Coronary artery (tissue), 2 donors: ENCODE measurements around the gene UBE2L5.

Experiments
- DNase-seq: peaks from one replicate; pipeline ENCODE4 v3.0.0-alpha.2; 2017; ENCODE audit warnings: low spot score
- H3K27ac ChIP-seq, 2 donors: fragments of 200-600 bp; sonication (generic); one replicate each; pipeline ENCODE4 v1.5.1; 2016 to 2019
- H3K4me3 ChIP-seq: fragments of 200-600 bp; sonication (generic); 2 replicates; pipeline ENCODE4 v1.5.1; 2016; ENCODE audit warnings: mild to moderate bottlenecking, moderate library complexity
- TF ChIP-seq, protein P1 (sequence below): fragments of 200-600 bp; sonication (generic); IDR thresholded peaks from one replicate; pipeline ENCODE4 v1.5.1; 2019; ENCODE audit warnings: antibody characterized with exemption

Gene UBE2L5

DNA sequence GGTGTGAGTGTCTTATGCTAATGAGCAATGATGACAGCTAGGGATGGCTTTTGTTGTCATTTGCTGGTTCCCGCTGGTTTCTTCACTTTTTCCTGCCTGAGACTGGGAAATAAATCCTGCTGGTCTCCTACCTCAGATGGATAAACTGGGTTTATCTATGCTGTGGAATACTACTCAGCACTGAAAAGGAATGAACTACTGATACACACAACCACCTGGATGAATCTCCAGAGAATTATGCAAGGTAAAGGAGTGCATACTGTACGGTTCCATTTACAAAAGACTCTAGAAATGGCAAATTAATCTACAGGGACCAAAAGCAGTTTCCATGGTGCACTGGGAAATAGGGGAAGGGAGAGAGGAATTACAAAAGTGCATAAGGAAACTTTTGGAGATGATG, 41.2 kb upstream of the UBE2L5 start:
- TF ChIP-seq, protein P1, sequence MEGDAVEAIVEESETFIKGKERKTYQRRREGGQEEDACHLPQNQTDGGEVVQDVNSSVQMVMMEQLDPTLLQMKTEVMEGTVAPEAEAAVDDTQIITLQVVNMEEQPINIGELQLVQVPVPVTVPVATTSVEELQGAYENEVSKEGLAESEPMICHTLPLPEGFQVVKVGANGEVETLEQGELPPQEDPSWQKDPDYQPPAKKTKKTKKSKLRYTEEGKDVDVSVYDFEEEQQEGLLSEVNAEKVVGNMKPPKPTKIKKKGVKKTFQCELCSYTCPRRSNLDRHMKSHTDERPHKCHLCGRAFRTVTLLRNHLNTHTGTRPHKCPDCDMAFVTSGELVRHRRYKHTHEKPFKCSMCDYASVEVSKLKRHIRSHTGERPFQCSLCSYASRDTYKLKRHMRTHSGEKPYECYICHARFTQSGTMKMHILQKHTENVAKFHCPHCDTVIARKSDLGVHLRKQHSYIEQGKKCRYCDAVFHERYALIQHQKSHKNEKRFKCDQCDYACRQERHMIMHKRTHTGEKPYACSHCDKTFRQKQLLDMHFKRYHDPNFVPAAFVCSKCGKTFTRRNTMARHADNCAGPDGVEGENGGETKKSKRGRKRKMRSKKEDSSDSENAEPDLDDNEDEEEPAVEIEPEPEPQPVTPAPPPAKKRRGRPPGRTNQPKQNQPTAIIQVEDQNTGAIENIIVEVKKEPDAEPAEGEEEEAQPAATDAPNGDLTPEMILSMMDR = no peak
- H3K27ac ChIP-seq = no peak overlapping the region

DNA sequence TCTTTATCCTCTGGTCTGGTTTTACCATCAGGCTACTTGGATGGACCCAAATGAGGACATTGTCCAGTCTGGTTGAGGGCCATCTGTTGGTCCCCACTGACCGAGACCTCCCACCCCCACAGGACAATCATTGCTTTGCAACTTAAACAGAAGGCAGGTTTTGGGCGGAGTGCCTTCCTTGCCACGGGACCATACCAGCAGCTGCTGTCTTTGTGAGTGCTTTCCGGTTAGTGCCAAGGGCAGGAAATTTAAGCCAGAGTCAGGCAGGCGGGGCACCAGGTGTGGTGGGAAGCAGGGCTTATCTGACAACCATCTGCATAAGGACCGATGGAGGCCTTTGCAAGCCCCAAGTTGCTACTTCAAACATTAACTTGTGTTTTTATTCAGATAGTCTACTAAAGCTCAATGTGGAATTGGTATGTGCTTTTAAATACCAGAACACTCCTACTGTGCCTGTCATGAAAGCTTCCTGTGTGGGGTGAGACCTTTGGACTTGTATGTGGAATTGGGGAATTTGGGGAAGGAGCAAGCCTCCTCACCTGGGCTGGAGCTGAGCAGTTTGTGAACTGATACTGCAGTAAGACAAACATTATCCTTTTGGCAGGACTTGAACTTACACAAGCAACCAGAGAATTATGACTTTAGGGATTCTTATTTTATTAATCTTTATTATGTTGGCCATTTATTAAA, 39.3 kb upstream of the UBE2L5 start:
- DNase-seq = no peak
- Histone ChIP-seq H3K27ac (no peak overlapping the region), H3K4me3 (no peak overlapping the region)
- TF ChIP-seq, protein P1 = no peak

More for the DNA sequence above, 41.2 kb upstream of the UBE2L5 start:
- no peak for DNase-seq
- no peak overlapping the region for H3K4me3 ChIP-seq

DNA sequence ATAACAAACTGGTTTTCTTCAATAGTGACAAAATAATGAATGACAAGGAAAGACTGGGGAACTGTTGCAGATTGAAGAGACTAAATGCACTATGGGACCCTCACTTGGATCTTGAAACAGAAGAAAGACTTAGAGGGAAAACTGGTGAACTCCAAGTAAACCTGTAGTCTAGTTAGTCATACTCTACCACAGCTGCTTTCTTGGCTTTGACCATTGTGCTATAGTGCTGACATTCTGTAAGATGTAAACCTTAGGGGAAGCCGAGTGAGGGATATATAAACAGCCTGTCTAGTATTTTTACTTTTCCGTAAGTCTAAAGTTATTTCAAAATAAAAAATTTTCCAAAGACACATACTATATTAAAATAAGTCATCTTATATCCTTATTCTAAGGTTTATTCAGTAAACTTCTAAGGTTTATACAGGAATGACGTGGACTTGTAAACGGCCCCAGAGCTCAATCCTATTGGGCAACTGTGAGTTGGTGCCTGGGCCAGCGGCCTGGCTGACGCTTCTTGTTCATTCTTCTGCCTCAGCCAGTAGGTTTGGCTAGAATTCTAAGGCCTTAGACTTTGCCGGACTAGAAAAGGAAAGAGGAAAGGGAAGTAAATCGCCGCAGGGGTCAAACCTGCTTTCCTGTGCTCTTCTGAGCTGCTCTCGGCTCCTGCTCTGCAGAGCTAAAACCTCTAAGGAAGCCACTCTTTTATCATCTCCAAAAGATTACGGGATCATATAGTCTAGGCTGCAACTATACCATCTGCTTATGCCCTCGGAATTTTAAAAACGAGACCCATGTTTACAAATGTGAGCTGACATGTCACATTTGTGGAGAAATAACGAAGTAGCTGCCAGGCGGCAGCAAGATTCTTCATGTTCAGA, 33.6 kb upstream of the UBE2L5 start:
- TF ChIP-seq, protein P1 = no peak
- DNase-seq = no peak
- Histone ChIP-seq H3K4me3 (no peak overlapping the region), H3K27ac (no peak overlapping the region)

DNA sequence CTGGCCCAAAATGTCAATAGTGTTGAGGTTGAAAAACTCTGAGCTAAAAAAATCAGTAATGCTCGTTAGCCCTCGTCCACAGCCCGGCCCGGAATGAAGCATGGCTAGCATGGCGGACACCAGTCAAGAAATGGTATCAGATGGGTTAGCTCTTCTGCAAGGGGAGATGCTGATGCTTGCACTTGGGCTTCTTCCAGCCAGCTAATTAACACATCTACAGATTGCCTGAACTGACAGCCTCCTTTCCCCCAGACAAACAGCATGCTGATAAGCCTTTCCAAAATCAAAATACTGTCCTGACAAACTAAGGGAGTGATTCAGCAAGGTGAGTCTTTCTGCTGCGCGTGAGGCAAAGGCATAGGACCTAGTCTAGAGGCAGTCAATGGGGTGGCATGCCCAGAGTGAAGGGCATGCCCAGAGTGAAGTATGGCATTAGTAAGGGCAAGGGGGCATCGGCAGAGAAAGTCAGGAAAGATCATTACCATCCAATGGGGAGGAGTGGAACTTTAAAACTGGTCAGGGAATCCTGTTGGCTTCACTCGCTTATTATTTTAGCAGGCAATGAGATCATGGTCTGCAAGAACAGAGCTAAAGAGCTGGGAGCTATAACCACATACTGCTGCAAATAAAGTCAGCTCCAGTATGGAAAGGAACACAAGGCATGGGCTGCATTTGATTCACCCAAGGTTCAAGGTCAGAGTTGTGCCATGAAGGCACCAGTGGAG, 30.2 kb upstream of the UBE2L5 start:
- Histone ChIP-seq H3K27ac (no peak overlapping the region), H3K4me3 (no peak overlapping the region)
- DNase-seq = no peak
- TF ChIP-seq, protein P1 = no peak

DNA sequence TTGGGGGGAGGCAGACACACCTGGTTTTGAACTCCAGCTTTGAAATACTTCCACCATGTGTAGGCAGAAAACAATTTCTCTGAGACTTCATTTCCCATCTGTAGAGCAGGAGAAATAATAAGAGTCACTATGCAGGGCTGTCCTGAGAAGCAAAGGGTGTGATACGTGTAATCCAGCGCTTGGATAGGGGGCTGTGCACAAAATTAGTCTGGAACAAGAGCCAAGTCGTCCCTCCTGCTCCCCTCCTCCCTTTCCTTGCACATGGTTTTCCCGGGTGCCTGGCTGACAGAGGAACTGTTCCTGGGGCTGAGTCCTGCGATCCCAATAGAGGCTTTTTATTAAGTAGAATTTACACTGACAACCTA, 29.6 kb upstream of the UBE2L5 start:
- TF ChIP-seq, protein P1 = no peak
- H3K27ac ChIP-seq = no peak overlapping the region
- no peak overlapping the region for H3K4me3 ChIP-seq
- no peak for DNase-seq

DNA sequence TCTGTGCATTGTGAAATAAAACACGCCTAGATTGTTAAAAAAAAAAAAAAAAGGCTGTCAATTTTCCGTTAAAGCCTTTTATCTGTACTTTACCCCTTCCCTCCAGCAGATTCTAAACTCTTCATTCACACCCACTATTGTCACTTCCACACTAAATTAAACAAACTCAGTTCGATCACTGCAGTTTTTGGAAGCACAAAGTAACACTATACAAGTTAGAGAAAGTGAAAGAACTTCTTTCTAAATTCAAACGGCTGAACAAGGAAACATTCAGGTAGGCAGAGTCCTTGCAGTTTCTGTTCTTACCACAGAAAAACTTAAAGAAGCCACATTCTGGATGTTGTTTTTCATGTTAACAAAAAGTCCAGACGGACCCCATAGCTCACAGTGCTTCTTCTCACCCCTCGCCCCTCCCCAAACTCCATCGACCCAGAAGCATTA, 27.5 kb upstream of the UBE2L5 start:
- H3K4me3 ChIP-seq = peak overlapping the region; percentile 75
- TF ChIP-seq, protein P1 = no peak
- no peak for DNase-seq
- peak overlapping the region; percentile 81 to 84 for H3K27ac ChIP-seq
